Measurements from ENCODE around the gene KCNIP4. TPM values are rescaled to one million over a fixed set of nuclear protein-coding genes. Genes with fewer than 3 reads are reported as not detected.

The KCNIP4 gene
- total RNA-seq, 6 experiments from 2014 or later, result not detected

DNA sequence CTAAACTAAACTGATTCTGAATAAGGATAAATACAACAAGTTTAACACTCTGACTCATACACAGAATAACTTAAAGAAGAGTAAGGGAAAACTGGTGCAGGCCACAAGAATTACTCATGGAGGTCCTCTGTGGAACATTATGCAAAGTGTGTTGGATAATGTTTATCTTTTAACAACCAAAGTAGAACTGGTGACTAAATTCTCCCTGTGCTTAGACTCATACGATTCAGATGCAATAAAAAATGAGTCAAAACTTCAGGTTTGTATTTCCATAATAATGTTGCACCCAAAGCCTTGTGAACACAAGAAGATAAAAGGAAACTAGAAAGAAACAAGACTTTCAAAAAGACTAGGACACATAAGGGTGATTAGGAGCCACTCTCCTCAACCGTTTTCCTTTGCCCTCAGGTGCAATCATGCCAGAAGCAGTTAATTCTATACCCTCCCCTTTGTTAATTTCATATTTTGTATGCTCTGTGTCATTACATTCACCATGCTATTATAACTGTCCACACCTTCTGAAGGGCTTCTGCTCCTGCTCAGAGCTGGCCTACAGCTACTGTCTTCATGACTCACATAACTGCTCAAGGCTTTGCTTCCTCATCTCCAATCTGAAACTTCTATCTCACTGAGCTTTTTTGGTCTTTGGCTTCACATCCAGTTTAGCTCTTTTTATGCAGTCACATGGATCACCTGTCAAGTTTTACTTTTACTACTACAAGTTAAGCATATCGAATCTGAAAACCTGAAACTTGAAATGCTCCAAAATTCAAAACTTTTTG lies 60.2 kb downstream of the KCNIP4 start:
- TF ChIP-seq POLR2A (IDR thresholded peaks at IDR 0.05), result no peak
- TF ChIP-seq, protein P1, sequence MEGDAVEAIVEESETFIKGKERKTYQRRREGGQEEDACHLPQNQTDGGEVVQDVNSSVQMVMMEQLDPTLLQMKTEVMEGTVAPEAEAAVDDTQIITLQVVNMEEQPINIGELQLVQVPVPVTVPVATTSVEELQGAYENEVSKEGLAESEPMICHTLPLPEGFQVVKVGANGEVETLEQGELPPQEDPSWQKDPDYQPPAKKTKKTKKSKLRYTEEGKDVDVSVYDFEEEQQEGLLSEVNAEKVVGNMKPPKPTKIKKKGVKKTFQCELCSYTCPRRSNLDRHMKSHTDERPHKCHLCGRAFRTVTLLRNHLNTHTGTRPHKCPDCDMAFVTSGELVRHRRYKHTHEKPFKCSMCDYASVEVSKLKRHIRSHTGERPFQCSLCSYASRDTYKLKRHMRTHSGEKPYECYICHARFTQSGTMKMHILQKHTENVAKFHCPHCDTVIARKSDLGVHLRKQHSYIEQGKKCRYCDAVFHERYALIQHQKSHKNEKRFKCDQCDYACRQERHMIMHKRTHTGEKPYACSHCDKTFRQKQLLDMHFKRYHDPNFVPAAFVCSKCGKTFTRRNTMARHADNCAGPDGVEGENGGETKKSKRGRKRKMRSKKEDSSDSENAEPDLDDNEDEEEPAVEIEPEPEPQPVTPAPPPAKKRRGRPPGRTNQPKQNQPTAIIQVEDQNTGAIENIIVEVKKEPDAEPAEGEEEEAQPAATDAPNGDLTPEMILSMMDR (IDR thresholded peaks at IDR 0.05), result no peak
- Histone ChIP-seq H3K27ac (no peak overlapping the region), H3K36me3 (no peaks in the 10 kb centered on the region), H3K4me3 (no peak overlapping the region), H3K9me3 (no peaks in the 10 kb centered on the region), H3K27me3 (no peaks in the 10 kb centered on the region), H3K4me1 (no peaks in the 10 kb centered on the region)
- DNase-seq (no peak), ATAC-seq (no peak)
- intact Hi-C loops (cut with DNase I), result no loop called here
- WGBS (ENCODE audit: insufficient coverage, low coverage, low lambda C conversion rate, missing lambda C conversion rate), result 44% methylated on average over 3 of the region's 3 CpGs

DNA sequence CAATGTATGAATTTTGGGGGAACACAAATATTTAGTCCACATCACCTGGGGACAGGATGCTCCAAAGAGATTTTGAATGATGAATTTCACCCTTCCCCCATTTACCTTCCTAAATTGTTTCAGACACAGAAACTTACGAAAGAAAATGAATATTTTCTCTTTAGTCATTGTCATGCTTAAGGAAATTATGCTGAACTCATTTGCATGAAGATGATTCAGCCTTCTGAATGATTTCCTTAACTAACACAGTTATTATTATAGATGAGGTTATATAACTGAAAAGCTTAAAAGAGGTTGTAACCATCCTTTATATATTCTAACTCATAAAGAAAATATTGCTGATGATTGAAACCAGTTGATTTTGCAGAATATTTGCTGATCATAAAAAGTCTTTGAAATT lies 61.1 kb downstream of the KCNIP4 start:
- Histone ChIP-seq H3K27ac (no peak overlapping the region), H3K36me3 (no peaks in the 10 kb centered on the region), H3K27me3 (no peaks in the 10 kb centered on the region), H3K4me3 (no peak overlapping the region), H3K9me3 (no peaks in the 10 kb centered on the region), H3K4me1 (no peaks in the 10 kb centered on the region)
- ATAC-seq (no peak), DNase-seq (no peak)
- no peak for TF ChIP-seq POLR2A (IDR thresholded peaks at IDR 0.05)
- TF ChIP-seq, protein P1 (IDR thresholded peaks at IDR 0.05), result no peak
- WGBS (ENCODE audit: insufficient coverage, low coverage, low lambda C conversion rate, missing lambda C conversion rate), result 32% methylated on average over 1 of the region's 1 CpG
- intact Hi-C loops (cut with DNase I), result no loop called here

DNA sequence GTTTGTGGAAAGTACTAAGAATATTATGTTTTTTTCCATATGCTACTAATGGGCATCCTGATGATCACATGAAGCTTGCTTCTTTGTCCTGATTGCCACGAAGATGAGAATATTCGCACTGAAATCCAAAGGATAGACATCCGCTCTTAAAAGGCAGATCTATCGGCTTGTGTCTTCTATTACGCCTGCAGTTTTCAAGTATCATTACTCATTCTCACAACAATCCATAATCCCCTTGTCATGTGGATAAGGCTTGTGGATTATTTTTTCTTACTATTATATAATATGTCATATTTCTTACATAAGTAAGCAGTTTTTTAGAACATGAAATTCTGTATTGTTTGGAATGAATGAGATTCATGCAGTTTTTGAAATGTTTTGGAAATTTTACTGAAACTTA lies 62.8 kb downstream of the KCNIP4 start:
- ATAC-seq, result no peak
- H3K4me3 ChIP-seq, result no peak overlapping the region
- 68% methylated on average over 5 of the region's 5 CpGs for WGBS (ENCODE audit: insufficient coverage, low coverage, low lambda C conversion rate, missing lambda C conversion rate)
- intact Hi-C loops (cut with DNase I), result no loop called here
- H3K27ac ChIP-seq, result no peak overlapping the region
- H3K4me1 ChIP-seq, result no peaks in the 10 kb centered on the region
- TF ChIP-seq, protein P1 (IDR thresholded peaks at IDR 0.05), result no peak
- TF ChIP-seq POLR2A (IDR thresholded peaks at IDR 0.05), result no peak
- no peaks in the 10 kb centered on the region for H3K9me3 ChIP-seq
- H3K36me3 ChIP-seq, result no peaks in the 10 kb centered on the region
- DNase-seq, result no peak
- no peaks in the 10 kb centered on the region for H3K27me3 ChIP-seq

DNA sequence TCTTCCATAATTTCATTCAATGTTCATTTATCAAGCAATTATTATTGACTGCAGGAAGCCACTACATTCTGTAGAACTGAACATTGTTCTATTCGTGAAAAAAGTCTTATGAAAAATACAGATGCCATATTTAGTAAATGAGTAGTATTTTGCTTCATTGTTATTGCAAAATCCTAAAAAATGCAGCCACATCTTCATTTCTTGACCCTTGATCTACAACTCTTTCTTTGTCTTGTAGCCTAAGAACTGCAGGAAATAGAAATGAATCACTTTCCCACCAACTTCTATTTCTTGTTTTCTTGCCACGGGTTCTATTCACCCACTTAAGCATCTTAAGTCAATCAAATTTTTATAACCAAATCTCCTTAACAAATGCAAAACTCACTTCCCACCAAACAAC lies 63.3 kb downstream of the KCNIP4 start:
- TF ChIP-seq, protein P1 (IDR thresholded peaks at IDR 0.05), result no peak
- TF ChIP-seq POLR2A (IDR thresholded peaks at IDR 0.05), result no peak
- Histone ChIP-seq H3K9me3 (no peaks in the 10 kb centered on the region), H3K4me1 (no peaks in the 10 kb centered on the region), H3K27me3 (no peaks in the 10 kb centered on the region), H3K27ac (no peak overlapping the region), H3K4me3 (no peak overlapping the region), H3K36me3 (no peaks in the 10 kb centered on the region)
- WGBS (ENCODE audit: insufficient coverage, low coverage, low lambda C conversion rate, missing lambda C conversion rate), result 17% methylated on average over 2 of the region's 2 CpGs
- DNase-seq, result no peak
- ATAC-seq, result no peak
- intact Hi-C loops (cut with DNase I), result no loop called here
